GM21619 (cell line): ENCODE measurements around the gene CTIF.

ENCODE experiments used
- ATAC-seq: cut with Tn5 transposase; IDR thresholded peaks from one replicate; pipeline ENCODE4 v1.9.1; 2021; ENCODE audit not compliant: unreplicated experiment

Gene CTIF

GRCh38 chr18:48531908-48532307 lies 6.9 kb upstream of the CTIF start:
- ATAC-seq, result no peak

- ATAC-seq, result no peak
Observed at GRCh38 chr18:48533340-48534070, 5.3 kb upstream of the CTIF start.

- ATAC-seq, result no peak
Observed at GRCh38 chr18:48534364-48534763, 4.5 kb upstream of the CTIF start.

- ATAC-seq, result no peak
Observed at GRCh38 chr18:48535956-48536355, 2.9 kb upstream of the CTIF start.

- ATAC-seq, result no peak
Observed at GRCh38 chr18:48536516-48536915, 2.3 kb upstream of the CTIF start.

GRCh38 chr18:48539406-48540250 lies 797 bp downstream of the CTIF start:
- ATAC-seq, result peak; percentile 10

GRCh38 chr18:48540251-48541025 lies 1.6 kb downstream of the CTIF start:
- peak; percentile 27 for ATAC-seq

GRCh38 chr18:48541026-48541746 lies 2.4 kb downstream of the CTIF start:
- peak; percentile 41 for ATAC-seq

- ATAC-seq, result no peak
Observed at GRCh38 chr18:48541747-48542400, 3.0 kb downstream of the CTIF start.

- no peak for ATAC-seq
Observed at GRCh38 chr18:48542513-48543181, 3.8 kb downstream of the CTIF start.

- ATAC-seq, result no peak
Observed at GRCh38 chr18:48543228-48543627, 4.4 kb downstream of the CTIF start.

- ATAC-seq, result no peak
Observed at GRCh38 chr18:48544116-48544515, 5.3 kb downstream of the CTIF start.

- no peak for ATAC-seq
Observed at GRCh38 chr18:48544661-48545415, 6.0 kb downstream of the CTIF start.

GRCh38 chr18:48545757-48546321 lies 7.0 kb downstream of the CTIF start:
- no peak for ATAC-seq

- ATAC-seq, result no peak
Observed at GRCh38 chr18:48546396-48546795, 7.6 kb downstream of the CTIF start.

- ATAC-seq, result no peak
Observed at GRCh38 chr18:48547531-48547981, 8.7 kb downstream of the CTIF start.

- ATAC-seq, result no peak
Observed at GRCh38 chr18:48548011-48548771, 9.4 kb downstream of the CTIF start.

GRCh38 chr18:48548921-48549320 lies 10.1 kb downstream of the CTIF start:
- no peak for ATAC-seq
